Measurements from ENCODE around the gene NELFA. TPM values are rescaled to one million over a fixed set of nuclear protein-coding genes. Genes with fewer than 3 reads are reported as not detected.

Gene NELFA
- total and polyA plus RNA-seq, 2 of the 4 experiments (the other 2 are of a cell fraction): 4.3 to 21.9 TPM

DNA sequence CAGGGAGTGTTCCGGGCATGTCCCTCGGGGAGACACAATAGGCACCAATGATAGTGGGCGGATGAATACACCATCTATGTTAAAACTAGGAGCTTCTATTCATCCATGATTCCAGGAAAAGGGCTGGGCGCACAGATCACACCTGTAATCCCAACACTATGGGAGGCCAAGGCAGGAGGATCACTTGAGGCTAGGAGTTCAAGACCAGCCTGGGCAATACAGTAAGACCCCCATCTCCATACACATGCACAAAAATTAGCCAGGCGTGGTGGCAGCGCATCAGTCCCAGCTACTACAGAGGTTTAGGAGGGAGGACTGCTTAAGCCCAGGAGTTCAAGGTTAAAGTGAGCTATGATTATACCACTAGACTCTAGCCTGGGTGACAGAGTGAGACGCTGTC, 2.4 kb downstream of the NELFA start:
- Histone ChIP-seq H3K18ac (ENCODE audit: low read depth, low read length) (no peak overlapping the region), H2BK20ac (ENCODE audit: low read depth, low read length) (no peak overlapping the region), H3K27me3 (ENCODE audit: control insufficient read depth, insufficient read depth, low read length) (no peaks in the 10 kb centered on the region), H3K4ac (ENCODE audit: low read depth, low read length) (no peak overlapping the region), H3K4me2 (ENCODE audit: low read depth, low read length) (no peak overlapping the region), H4K5ac (ENCODE audit: low read depth, low read length) (no peak overlapping the region), H3K9me1 (ENCODE audit: insufficient read depth, low read length) (peaks cover 4% of the 10 kb centered on the region), H3K27ac (ENCODE audit: insufficient read depth, low read length) (no peak overlapping the region), H3K9ac (ENCODE audit: low read depth, low read length) (no peak overlapping the region), H2BK5ac (ENCODE audit: low read depth, low read length, poor library complexity, severe bottlenecking) (no peak overlapping the region), H3K23ac (ENCODE audit: low read depth, low read length) (no peak overlapping the region), H3K4me3 (ENCODE audit: insufficient read depth, low read depth, low read length) (no peak overlapping the region), H3K14ac (replicated peaks; ENCODE audit: low read depth, low read length) (no peak overlapping the region), H2AFZ (replicated peaks; ENCODE audit: low read length, poor library complexity) (no peak overlapping the region), H4K8ac (ENCODE audit: low read depth in 2 of 2, low read length in 2 of 2) (no peak overlapping the region), H2AK5ac (ENCODE audit: low read depth, low read length) (no peak overlapping the region), H3K9me3 (ENCODE audit: control insufficient read depth, insufficient read depth, low read length) (no peaks in the 10 kb centered on the region), H4K20me1 (ENCODE audit: insufficient read depth, low read length) (peaks cover 23% of the 10 kb centered on the region), H2BK15ac (ENCODE audit: low read depth, low read length) (no peak overlapping the region), H3K56ac (ENCODE audit: extremely low read depth, insufficient read depth, low read length) (no peak overlapping the region), H3K4me1 (ENCODE audit: control insufficient read depth, insufficient read depth, low read length) (peaks cover 6% of the 10 kb centered on the region; the same call in 1 of the 2 replicates), H3K36me3 (ENCODE audit: control insufficient read depth, insufficient read depth, low read length) (peaks cover 10% of the 10 kb centered on the region), H2AK9ac (replicated peaks; ENCODE audit: low read depth, low read length, poor library complexity) (no peak overlapping the region), H3K79me1 (ENCODE audit: low read depth in 1 of 2, low read length in 2 of 2) (peaks cover 24 to 49% of the 10 kb centered on the region in 2 experiments), H4K91ac (ENCODE audit: insufficient read depth, low read depth, low read length) (no peak overlapping the region), H2BK120ac (ENCODE audit: low read depth, low read length) (no peak overlapping the region)
- no peak for DNase-seq
- BruUV-seq (replicated peaks): no TSS peak
- no peak for TF ChIP-seq SMC3 (IDR thresholded peaks at IDR 0.05; ENCODE audit: low read depth, low read length)
- TF ChIP-seq CEBPB (IDR thresholded peaks at IDR 0.05; ENCODE audit: low read depth, low read length): no peak
- no peak for TF ChIP-seq NFE2L2 (IDR thresholded peaks at IDR 0.05; ENCODE audit: low read depth, low read length)
- TF ChIP-seq MAZ (IDR thresholded peaks at IDR 0.05; ENCODE audit: borderline replicate concordance, low read depth, low read length): no peak
- TF ChIP-seq RCOR1 (IDR thresholded peaks at IDR 0.05; ENCODE audit: insufficient replicate concordance, low read length): no peak
- TF ChIP-seq MXI1 (IDR thresholded peaks at IDR 0.05; ENCODE audit: borderline replicate concordance, low read depth, low read length): no peak
- TF ChIP-seq CHD1 (IDR thresholded peaks at IDR 0.05; ENCODE audit: low read depth, low read length): no peak
- no peak for TF ChIP-seq USF2 (IDR thresholded peaks at IDR 0.05; ENCODE audit: low read depth, low read length)
- no peak for TF ChIP-seq MAFK (IDR thresholded peaks at IDR 0.05; ENCODE audit: low read depth, low read length)
- no peak for TF ChIP-seq RAD21 (IDR thresholded peaks at IDR 0.05; ENCODE audit: low read length)
- no peak for TF ChIP-seq CTCF (conservative IDR thresholded peaks at IDR 0.05; ENCODE audit: low read depth, low read length)
- TF ChIP-seq, protein P1, sequence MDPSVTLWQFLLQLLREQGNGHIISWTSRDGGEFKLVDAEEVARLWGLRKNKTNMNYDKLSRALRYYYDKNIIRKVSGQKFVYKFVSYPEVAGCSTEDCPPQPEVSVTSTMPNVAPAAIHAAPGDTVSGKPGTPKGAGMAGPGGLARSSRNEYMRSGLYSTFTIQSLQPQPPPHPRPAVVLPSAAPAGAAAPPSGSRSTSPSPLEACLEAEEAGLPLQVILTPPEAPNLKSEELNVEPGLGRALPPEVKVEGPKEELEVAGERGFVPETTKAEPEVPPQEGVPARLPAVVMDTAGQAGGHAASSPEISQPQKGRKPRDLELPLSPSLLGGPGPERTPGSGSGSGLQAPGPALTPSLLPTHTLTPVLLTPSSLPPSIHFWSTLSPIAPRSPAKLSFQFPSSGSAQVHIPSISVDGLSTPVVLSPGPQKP (IDR thresholded peaks at IDR 0.05; ENCODE audit: borderline replicate concordance, low read depth, low read length): no peak
- CTCF ChIA-PET: no interaction called here
- intact Hi-C loops (cut with micrococcal nuclease): no loop called here
- ATAC-seq (ENCODE audit: low read depth): no peak
- dilution Hi-C loops (cut with HindIII; ENCODE audit: low sequenced_read_pairs, unreplicated experiment): no loop called here
- POLR2A ChIA-PET (ENCODE audit: unreplicated experiment): no interaction called here
- no CpG with 5 or more reads among the region's 7 CpGs for WGBS, 2 experiments (ENCODE audit: extremely low coverage in 2 of 2, insufficient read length in 1 of 2)
- in situ Hi-C loops (cut with MboI; ENCODE audit: low sequenced_read_pairs): no loop called here
